Upper lobe of left lung (tissue), 4 donors: ENCODE results near the gene PCCA.

Experiments used
- CTCF ChIP-seq, 6 experiments: fragments of 450-650 bp in 4 of 6; fragments of 200-600 bp in 2 of 6; sonication (generic) in 2 of 6; IDR thresholded peaks; one replicate each; pipeline ENCODE4 v1.5.1; 2016 to 2019; ENCODE audit warnings: antibody characterized with exemption in 6 of 6
- POLR2A ChIP-seq, 4 donors: fragments of 450-650 bp; IDR thresholded peaks; one replicate each; pipeline ENCODE4 v1.5.1; 2016 to 2017; ENCODE audit warnings: antibody characterized with exemption in 4 of 4, mild to moderate bottlenecking in 2 of 4
- POLR2AphosphoS5 ChIP-seq, 2 donors: sonication (generic); formaldehyde crosslinking; IDR thresholded peaks; one replicate each; pipeline ENCODE4 v1.5.1; 2017; ENCODE audit warnings: antibody characterized with exemption in 2 of 2

DNA sequence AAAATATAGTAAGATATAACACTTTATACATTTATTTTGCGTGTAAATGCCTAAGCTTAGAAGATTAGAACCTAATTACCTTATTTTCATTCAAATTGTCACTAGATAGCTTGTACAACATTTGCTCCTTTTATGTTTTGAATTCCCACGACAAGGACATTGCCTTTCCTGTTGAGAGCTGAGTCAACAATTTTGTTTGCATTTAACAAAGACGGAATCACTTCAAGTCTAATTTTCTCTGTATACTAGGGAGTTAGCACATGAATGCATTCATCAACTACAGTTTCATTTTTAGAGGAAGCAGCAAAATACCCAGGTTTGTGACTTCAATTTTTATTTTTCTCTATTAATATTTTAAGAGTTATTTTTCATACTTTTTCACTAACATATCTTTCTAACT is 48.7 kb upstream of the PCCA start:
- TF ChIP-seq CTCF (IDR thresholded peaks at IDR 0.05) (no peak), POLR2AphosphoS5 (IDR thresholded peaks at IDR 0.05) (no peak), POLR2A (IDR thresholded peaks at IDR 0.05) (no peak)
